ENCODE measurements around the gene POU6F2.

Gene POU6F2

GRCh38 chr7:39404907-39405306 is 427.2 kb downstream of the POU6F2 start:
- no peak for DNase-seq (ENCODE audit: low read depth)

GRCh38 chr7:39405581-39405980 is 427.9 kb downstream of the POU6F2 start:
- DNase-seq (ENCODE audit: low read depth), result no peak

GRCh38 chr7:39406467-39406866 is 428.8 kb downstream of the POU6F2 start:
- DNase-seq (ENCODE audit: low read depth), result no peak

GRCh38 chr7:39407137-39407536 is 429.4 kb downstream of the POU6F2 start:
- no peak for DNase-seq (ENCODE audit: low read depth)

GRCh38 chr7:39407723-39408122 is 430.0 kb downstream of the POU6F2 start:
- no peak for DNase-seq (ENCODE audit: low read depth)

- DNase-seq (ENCODE audit: low read depth), result no peak
Observed at GRCh38 chr7:39408906-39409305, 431.2 kb downstream of the POU6F2 start.

GRCh38 chr7:39410582-39410981 is 432.9 kb downstream of the POU6F2 start:
- DNase-seq (ENCODE audit: low read depth), result no peak

- no peak for DNase-seq (ENCODE audit: low read depth)
Observed at GRCh38 chr7:39413636-39414223, 436.0 kb downstream of the POU6F2 start.

- DNase-seq (ENCODE audit: low read depth), result peak; percentile 52
Observed at GRCh38 chr7:39414224-39415035, 436.7 kb downstream of the POU6F2 start.

- no peak for DNase-seq (ENCODE audit: low read depth)
Observed at GRCh38 chr7:39415091-39415787, 437.5 kb downstream of the POU6F2 start.

- no peak for DNase-seq (ENCODE audit: low read depth)
Observed at GRCh38 chr7:39416866-39417265, 439.2 kb downstream of the POU6F2 start.

GRCh38 chr7:39417642-39418041 is 439.9 kb downstream of the POU6F2 start:
- no peak for DNase-seq (ENCODE audit: low read depth)

- DNase-seq (ENCODE audit: low read depth), result no peak
Observed at GRCh38 chr7:39421251-39421650, 443.5 kb downstream of the POU6F2 start.

- DNase-seq (ENCODE audit: low read depth), result no peak
Observed at GRCh38 chr7:39421661-39422060, 444.0 kb downstream of the POU6F2 start.

GRCh38 chr7:39428221-39428620 is 450.5 kb downstream of the POU6F2 start:
- no peak for DNase-seq (ENCODE audit: low read depth)

GRCh38 chr7:39429421-39429820 is 451.7 kb downstream of the POU6F2 start:
- no peak for DNase-seq (ENCODE audit: low read depth)

- DNase-seq (ENCODE audit: low read depth), result no peak
Observed at GRCh38 chr7:39430441-39430840, 452.7 kb downstream of the POU6F2 start.

- DNase-seq (ENCODE audit: low read depth), result no peak
Observed at GRCh38 chr7:39430909-39431641, 453.4 kb downstream of the POU6F2 start.

GRCh38 chr7:39432368-39432767 is 454.7 kb downstream of the POU6F2 start:
- no peak for DNase-seq (ENCODE audit: low read depth)

- DNase-seq (ENCODE audit: low read depth), result no peak
Observed at GRCh38 chr7:39432807-39433416, 455.2 kb downstream of the POU6F2 start.

- no peak for DNase-seq (ENCODE audit: low read depth)
Observed at GRCh38 chr7:39433550-39433949, 455.8 kb downstream of the POU6F2 start.

GRCh38 chr7:39434012-39434411 is 456.3 kb downstream of the POU6F2 start:
- no peak for DNase-seq (ENCODE audit: low read depth)
